ENCODE data around the gene TMUB2.
"Not testable (repeated sequence)": the region's sequence is repeated elsewhere in the genome, so short reads cannot be mapped to it uniquely, and the experiment has no call there.

The TMUB2 gene

DNA sequence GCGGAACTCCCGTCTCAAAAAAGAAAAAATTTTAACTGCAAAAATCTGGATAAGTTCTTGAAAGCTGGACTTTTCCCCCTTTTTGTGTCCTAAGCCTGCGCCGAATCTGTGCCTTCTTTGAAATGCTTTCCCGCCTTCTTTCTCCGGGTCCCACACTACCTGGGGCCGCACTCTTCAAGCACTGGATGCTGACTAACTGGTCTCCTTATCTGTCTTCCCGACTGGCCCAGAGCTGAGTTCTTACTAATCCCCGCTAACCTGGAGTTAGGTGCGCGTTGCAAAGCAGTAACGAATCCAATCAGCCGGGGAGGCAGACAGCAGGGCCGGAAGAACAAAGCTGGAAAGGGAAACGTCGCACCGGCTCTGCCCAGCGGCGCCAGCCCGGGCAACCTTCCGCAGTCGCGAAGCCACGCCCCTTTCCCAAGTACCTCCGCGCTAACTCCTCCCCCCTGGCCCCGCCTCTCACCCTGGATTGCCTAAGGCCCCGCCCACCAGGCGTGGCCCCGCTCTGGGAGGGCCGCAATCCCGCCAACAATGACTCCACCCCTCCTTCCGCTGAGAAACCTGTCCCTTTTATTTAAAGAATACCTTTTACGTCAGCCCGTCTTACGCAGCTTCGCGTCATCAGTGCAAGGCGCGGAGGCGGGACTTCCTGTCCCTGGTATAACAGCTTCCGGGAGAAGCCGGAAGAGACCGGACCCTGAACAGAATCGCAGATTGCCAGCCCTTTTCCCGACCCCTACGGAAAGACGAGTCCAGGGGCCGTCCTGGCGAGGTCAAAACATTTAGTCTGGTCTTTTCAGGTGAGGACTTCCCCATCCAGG, at the start of gene TMUB2:
TSS of gene TMUB2 (plus strand) at position 666 of the 824 bp plus-strand sequence. CDS start 737 bp downstream, outside the sequence.
- Histone ChIP-seq H3K36me3 (peaks cover 57% of the 10 kb centered on the region), H3K4me3 (ENCODE audit: low read depth, low read length) (peak within 1 kb of the TSS; percentile 61), H3K27ac (peak within 1 kb of the TSS; percentile 96), H3K9me3 (ENCODE audit: severe bottlenecking) (no peaks in the 10 kb centered on the region), H3K27me3 (ENCODE audit: insufficient read depth, low read depth, severe bottlenecking) (no peaks in the 10 kb centered on the region)
- DNase-seq, result peak; percentile 100
- TF ChIP-seq, protein P1, sequence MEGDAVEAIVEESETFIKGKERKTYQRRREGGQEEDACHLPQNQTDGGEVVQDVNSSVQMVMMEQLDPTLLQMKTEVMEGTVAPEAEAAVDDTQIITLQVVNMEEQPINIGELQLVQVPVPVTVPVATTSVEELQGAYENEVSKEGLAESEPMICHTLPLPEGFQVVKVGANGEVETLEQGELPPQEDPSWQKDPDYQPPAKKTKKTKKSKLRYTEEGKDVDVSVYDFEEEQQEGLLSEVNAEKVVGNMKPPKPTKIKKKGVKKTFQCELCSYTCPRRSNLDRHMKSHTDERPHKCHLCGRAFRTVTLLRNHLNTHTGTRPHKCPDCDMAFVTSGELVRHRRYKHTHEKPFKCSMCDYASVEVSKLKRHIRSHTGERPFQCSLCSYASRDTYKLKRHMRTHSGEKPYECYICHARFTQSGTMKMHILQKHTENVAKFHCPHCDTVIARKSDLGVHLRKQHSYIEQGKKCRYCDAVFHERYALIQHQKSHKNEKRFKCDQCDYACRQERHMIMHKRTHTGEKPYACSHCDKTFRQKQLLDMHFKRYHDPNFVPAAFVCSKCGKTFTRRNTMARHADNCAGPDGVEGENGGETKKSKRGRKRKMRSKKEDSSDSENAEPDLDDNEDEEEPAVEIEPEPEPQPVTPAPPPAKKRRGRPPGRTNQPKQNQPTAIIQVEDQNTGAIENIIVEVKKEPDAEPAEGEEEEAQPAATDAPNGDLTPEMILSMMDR (IDR thresholded peaks at IDR 0.05; ENCODE audit: low read depth, low read length), result no peak

DNA sequence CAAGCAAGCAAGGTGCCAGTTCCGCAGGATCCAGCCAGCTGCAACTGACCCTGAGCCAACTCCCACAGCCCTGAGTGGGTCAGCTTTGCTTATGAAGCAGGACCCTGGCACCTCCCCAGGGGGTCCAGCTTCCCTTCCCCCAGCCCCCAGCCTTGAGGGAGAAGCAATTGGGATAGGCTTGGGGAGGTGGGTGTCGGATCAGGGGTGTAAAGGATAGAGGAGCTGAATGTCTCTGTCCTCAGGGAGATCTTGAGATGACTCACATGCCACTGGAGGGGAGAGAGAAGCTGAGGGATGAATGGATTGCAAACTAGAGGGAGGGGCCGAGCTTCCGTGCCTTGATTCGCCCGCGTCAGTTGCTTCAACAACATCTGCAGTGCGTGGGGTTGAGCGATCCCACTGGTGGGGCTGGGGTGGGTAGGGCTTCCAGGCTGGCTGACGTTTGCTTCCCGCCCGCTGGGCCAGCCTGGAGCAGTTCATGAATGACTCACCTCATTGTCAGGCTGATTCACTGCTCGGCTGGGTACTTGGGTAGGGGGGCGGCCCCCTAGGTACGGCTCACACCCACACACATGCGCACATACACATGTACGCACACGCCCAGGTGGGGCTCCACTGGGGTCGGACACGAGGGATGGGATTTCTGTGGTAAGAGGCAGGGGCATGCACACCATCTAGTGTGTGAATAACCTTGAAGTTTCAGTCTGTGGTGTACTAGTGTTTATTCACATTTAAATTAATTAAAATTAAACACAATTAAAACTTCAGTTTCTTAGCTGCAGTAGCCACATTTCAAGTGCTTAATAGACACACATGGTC, 48.7 kb upstream of the TMUB2 start:
- Histone ChIP-seq H3K4me3 (ENCODE audit: low read depth, low read length) (no peak overlapping the region), H3K27ac (no peak overlapping the region; the same call in 1 of the 2 replicates), H3K9me3 (ENCODE audit: severe bottlenecking) (no peaks in the 10 kb centered on the region), H3K36me3 (no peaks in the 10 kb centered on the region), H3K27me3 (ENCODE audit: insufficient read depth, low read depth, severe bottlenecking) (no peaks in the 10 kb centered on the region)
- TF ChIP-seq, protein P1 (IDR thresholded peaks at IDR 0.05; ENCODE audit: low read depth, low read length), result no peak
- no peak for DNase-seq

DNA sequence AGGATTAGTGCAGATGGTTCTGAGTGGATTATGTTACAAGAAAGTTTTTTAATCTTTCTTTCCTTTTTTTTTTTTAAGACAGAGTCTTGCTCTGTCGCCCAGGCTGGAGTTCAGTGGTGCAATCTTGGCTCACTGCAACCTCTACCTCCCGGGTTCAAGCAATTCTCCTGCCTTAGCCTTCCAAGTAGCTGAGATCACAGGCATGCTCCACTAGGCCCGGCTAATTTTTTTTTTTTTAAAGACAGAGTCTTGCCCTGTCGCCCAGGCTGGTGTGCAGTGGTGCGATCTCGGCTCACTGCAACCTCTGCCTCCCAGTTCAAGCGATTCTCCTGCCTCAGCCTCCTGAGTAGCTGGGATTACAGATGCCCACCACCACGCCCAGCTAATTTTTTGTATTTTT, 42.9 kb upstream of the TMUB2 start:
- DNase-seq; H3K4me3 ChIP-seq (ENCODE audit: low read depth, low read length); H3K9me3 ChIP-seq (ENCODE audit: severe bottlenecking); H3K27ac ChIP-seq; H3K27me3 ChIP-seq (ENCODE audit: insufficient read depth, low read depth, severe bottlenecking): not testable (repeated sequence)
- H3K36me3 ChIP-seq, result peaks cover 36% of the 10 kb centered on the region

DNA sequence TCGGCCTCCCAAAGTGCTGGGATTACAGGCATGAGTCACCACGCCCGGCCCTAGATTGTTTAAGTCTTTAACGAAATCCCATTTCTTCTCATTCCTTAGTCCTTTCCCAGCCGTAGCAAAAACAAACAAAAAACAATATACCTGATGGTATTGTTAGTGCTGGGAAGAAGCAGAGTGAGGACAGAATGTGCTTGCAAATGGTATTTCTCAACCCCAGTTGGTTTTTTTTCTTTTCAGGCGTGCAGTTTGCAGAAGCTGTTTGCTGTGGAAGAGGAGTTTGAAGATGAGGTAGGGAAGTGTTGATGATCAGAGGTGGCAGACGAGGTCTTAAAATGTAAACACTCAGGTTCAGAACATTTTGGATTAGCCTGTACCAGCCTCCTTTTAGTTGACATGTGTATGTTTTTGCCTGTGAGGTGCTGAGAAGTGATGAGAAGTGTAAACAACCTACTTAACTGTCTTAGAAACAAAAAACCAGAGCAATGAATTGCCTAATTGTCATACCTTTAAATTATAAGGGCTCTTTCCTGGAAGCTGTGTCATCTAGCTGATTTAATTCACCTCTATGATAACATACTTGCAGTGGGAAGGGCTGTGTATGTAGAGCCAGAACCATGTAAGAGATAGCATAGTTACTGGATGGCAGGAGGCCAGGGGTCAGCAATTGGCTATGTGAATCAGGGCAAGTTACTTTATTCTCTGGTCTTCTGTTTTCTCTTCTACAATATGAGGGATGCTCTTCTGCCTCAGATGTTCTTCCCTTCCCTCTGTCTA, 41.6 kb upstream of the TMUB2 start:
- Histone ChIP-seq H3K9me3 (ENCODE audit: severe bottlenecking) (no peaks in the 10 kb centered on the region), H3K4me3 (ENCODE audit: low read depth, low read length) (no peak overlapping the region), H3K27ac (no peak overlapping the region), H3K36me3 (peaks cover 46% of the 10 kb centered on the region), H3K27me3 (ENCODE audit: insufficient read depth, low read depth, severe bottlenecking) (no peaks in the 10 kb centered on the region)
- TF ChIP-seq, protein P1 (IDR thresholded peaks at IDR 0.05; ENCODE audit: low read depth, low read length), result no peak
- DNase-seq, result no peak

DNA sequence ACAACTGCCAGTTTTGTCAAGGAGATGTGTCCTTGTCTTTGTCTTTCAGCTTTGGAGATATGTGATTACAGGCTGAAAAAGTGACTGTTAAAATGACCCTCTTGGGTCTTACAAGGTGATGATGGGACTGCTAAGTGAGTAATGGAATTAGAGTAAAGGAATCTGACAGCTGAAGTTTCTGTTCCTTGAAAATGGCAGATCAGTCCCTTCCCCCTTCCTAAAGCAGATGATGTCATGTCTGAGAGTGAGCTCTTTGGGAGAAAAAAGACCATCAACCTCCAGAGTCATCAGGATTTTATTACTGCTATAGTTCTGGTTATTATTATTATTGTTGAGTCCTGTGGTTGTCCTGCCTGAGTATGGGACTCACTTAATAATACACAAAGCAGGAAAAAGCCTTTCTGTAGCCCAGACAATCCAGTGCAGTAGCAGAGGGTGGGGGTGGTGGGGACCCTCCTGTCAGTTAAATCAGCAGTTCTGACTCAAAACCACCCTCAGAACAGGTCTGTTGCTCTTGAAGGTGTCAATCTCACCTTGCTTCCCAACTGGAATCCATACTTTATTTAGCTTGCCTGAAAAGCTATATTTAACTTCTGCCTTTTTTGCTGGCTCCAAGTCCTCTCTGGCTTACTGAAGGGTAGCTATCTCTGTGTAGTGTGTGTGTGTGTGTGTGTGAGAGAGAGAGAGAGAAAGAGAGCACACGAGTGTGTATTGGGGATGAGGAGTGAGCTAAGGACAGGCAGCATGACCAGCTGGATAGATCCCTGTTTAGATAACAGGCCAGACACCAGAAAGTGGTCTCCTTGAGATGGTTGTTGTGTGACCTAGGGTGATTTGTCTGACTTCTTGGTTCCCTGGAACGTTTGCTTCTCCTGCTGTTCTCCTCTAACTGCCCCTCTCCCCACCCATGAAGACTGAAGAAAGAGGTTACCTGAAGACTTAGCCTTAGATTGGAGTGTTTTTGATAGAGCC, 40.1 kb upstream of the TMUB2 start:
- TF ChIP-seq, protein P1 (IDR thresholded peaks at IDR 0.05; ENCODE audit: low read depth, low read length), result no peak
- Histone ChIP-seq H3K9me3 (ENCODE audit: severe bottlenecking) (no peaks in the 10 kb centered on the region), H3K36me3 (peaks cover 54% of the 10 kb centered on the region)

More for the DNA sequence above, 40.1 kb upstream of the TMUB2 start:
- no peak for DNase-seq
- no peak overlapping the region for H3K4me3 ChIP-seq (ENCODE audit: low read depth, low read length)
- no peaks in the 10 kb centered on the region for H3K27me3 ChIP-seq (ENCODE audit: insufficient read depth, low read depth, severe bottlenecking)
- H3K27ac ChIP-seq, result no peak overlapping the region
